Mucosa of rectum (tissue), 2 donors: ENCODE results near the gene C22orf42.
A peak's percentile ranks its signal among the peaks of the same experiment; 100 is the strongest.
"Not testable (repeated sequence)": the region's sequence is repeated elsewhere in the genome, so short reads cannot be mapped to it uniquely, and the experiment has no call there.

ENCODE experiments used
- H3K27ac ChIP-seq, 2 donors: one replicate each; pipeline ENCODE4 v1.7.0; 2013; ENCODE audit warnings: inconsistent platforms in 2 of 2, low read depth in 2 of 2, low read length in 2 of 2
- H3K27me3 ChIP-seq, 2 donors: one replicate each; pipeline ENCODE4 v1.7.0; 2013; ENCODE audit warnings: low read length in 2 of 2; ENCODE audit not compliant: control insufficient read depth in 2 of 2, insufficient read depth in 2 of 2
- H3K36me3 ChIP-seq, 2 donors: one replicate each; pipeline ENCODE4 v1.7.0; 2013; ENCODE audit warnings: low read length in 2 of 2; ENCODE audit not compliant: control insufficient read depth in 2 of 2, insufficient read depth in 2 of 2
- H3K4me1 ChIP-seq, 2 donors: one replicate each; pipeline ENCODE4 v1.7.0; 2013; ENCODE audit warnings: low read length in 2 of 2, mild to moderate bottlenecking in 1 of 2; ENCODE audit not compliant: control insufficient read depth in 2 of 2, insufficient read depth in 2 of 2
- H3K4me3 ChIP-seq, 2 donors: one replicate each; pipeline ENCODE4 v1.7.0; 2013; ENCODE audit warnings: low read length in 2 of 2
- H3K9ac ChIP-seq, 2 donors: one replicate each; pipeline ENCODE4 v1.7.0; 2013; ENCODE audit warnings: low read length in 2 of 2, low read depth in 1 of 2, mild to moderate bottlenecking in 1 of 2
- H3K9me3 ChIP-seq, 2 donors: one replicate each; pipeline ENCODE4 v1.7.0; 2013; ENCODE audit warnings: low read length in 2 of 2; ENCODE audit not compliant: control insufficient read depth in 2 of 2
- donor health status: healthy.
- donor health status: Normal muscosa, but diverticular disease.

The C22orf42 gene

DNA sequence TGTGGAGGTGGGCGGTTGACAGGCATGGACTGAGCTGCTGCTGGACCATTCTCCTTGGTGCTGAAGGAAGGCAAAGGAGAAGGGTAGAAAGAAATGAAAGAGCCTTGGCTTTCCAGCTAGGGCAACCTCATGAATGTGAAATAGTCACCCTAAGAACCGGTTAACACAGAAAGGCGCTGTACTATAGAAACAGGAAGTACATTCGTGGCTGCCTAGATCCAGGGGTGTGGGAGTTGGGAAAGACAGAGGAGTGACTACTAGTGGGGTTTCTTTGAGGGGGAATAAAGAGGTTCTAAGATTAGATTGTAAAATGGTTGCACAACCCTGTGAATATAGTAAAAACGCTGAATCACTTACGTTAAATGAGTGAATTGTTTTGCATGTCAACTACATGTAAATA, 7.5 kb downstream of the C22orf42 start:
- H3K9ac ChIP-seq, H3K4me3 ChIP-seq, H3K27ac ChIP-seq, H3K4me1 ChIP-seq, H3K27me3 ChIP-seq, H3K9me3 ChIP-seq, H3K36me3 ChIP-seq: not testable (repeated sequence)

- not testable (repeated sequence) for H3K9me3 ChIP-seq, H3K27me3 ChIP-seq, H3K4me3 ChIP-seq, H3K4me1 ChIP-seq, H3K27ac ChIP-seq, H3K36me3 ChIP-seq, H3K9ac ChIP-seq
These were observed 8.5 kb downstream of the C22orf42 start for GRCh38 chr22:32150647-32151046.

DNA sequence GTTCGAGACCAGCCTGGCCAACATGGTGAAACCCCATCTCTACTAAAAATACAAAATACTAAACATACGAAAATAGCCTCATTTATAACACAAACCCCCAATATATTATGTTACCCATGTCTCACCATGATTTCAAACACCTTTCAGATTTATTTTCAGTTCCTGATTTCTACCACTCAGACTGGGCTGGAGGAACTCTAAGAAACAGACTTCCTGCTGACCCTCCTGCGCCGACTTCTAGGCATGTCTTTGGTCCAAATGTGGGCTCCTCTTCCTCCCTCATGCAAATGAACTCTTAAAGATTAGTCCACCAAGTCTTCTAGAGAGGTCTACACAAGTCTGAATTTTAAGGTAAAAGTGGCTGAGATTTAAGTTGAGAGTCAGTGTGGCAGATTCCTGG, 10.7 kb downstream of the C22orf42 start:
- H3K27me3 ChIP-seq, H3K4me1 ChIP-seq, H3K9ac ChIP-seq, H3K36me3 ChIP-seq, H3K27ac ChIP-seq, H3K9me3 ChIP-seq, H3K4me3 ChIP-seq: not testable (repeated sequence)

DNA sequence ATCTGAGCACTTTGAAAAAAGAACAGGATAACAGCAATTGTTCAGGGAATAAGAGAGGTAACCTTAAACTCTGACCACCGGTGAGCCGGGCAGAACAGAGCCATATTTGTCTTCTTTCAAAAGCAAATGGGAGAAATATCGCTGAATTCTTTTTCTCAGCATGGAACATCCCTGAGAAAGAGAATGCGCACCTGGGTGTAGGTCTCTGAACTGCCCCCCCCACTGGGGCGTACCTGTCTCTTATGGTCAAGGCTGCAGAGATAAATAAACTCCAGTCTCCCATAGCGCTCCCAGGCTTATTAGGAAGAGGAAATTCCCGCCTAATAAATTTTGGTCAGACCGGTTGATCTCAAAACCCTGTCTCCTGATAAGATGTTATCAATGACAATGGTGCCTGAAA, 12.0 kb downstream of the C22orf42 start:
- H3K27me3 ChIP-seq, H3K27ac ChIP-seq, H3K4me3 ChIP-seq, H3K36me3 ChIP-seq, H3K9ac ChIP-seq, H3K9me3 ChIP-seq, H3K4me1 ChIP-seq: not testable (repeated sequence)

GRCh38 chr22:32144496-32145274, 14.4 kb downstream of the C22orf42 start:
- Histone ChIP-seq H3K27me3 (no peaks in the 10 kb centered on the region), H3K9ac (no peak overlapping the region), H3K27ac (no peak overlapping the region), H3K4me1 (no peaks in the 10 kb centered on the region), H3K36me3 (no peaks in the 10 kb centered on the region), H3K4me3 (no peak overlapping the region), H3K9me3 (no peaks in the 10 kb centered on the region)

- Histone ChIP-seq H3K4me3 (no peak overlapping the region), H3K27me3 (no peaks in the 10 kb centered on the region), H3K9ac (no peak overlapping the region), H3K9me3 (no peaks in the 10 kb centered on the region), H3K4me1 (no peaks in the 10 kb centered on the region), H3K27ac (no peak overlapping the region), H3K36me3 (no peaks in the 10 kb centered on the region)
These were observed 16.5 kb downstream of the C22orf42 start for GRCh38 chr22:32142600-32142999.

GRCh38 chr22:32140688-32141087, 18.4 kb downstream of the C22orf42 start:
- H3K36me3 ChIP-seq, H3K9me3 ChIP-seq, H3K9ac ChIP-seq, H3K27me3 ChIP-seq, H3K4me1 ChIP-seq, H3K27ac ChIP-seq, H3K4me3 ChIP-seq: not testable (repeated sequence)

DNA sequence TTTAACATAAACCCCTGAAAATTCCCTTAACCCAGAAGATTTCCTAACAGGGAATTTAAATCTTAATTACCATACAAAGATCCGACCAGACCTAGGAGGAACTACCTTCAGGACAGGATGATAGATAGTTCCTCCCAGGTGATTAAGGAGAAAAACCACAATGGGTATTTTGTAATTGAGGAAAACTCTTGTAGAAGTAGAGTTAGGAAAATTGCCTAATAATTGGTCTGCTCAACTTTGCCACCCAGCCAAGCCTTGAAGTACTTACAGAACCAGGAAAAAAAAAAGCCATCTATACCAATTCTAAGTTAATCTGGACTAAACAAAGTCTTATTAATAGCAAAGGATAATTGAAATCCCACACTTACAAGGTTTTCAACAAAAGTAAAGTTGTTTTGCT, 20.5 kb downstream of the C22orf42 start:
- H3K9ac ChIP-seq, H3K36me3 ChIP-seq, H3K4me1 ChIP-seq, H3K27me3 ChIP-seq, H3K27ac ChIP-seq, H3K9me3 ChIP-seq: not testable (repeated sequence)
- peak overlapping the region in 1 of 2 donors; percentile 84 for H3K4me3 ChIP-seq

DNA sequence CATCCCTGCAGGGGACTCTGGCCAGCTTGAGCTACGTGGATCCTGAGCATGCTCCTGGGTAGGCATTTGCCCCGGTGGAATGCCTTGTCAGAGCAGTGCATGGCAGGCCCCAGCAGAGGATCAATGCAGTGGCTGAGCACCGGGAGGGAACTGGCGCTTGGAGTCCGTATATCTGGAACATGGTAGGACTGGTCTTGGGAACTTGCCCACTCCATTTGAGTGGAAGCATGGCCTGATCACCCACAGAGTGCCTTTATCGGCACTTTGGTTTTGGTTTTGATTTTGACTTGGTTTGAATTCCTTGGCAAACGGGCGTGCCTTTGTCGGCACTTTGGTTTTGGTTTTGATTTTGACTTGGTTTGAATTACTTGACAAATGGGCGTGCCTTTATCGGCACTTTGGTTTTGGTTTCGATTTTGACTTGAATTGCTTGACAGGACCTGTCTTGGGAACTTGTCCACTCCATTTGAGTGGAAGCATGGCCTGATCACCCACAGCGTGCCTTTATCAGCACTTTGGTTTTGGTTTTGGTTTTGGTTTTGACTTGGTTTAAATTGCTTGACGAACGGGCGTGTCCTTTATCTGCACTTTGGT, 21.3 kb downstream of the C22orf42 start:
- not testable (repeated sequence) for H3K9me3 ChIP-seq, H3K27me3 ChIP-seq, H3K36me3 ChIP-seq, H3K4me1 ChIP-seq
- Histone ChIP-seq H3K4me3 (peak overlapping the region; percentile 56 to 84), H3K27ac (peak overlapping the region in 1 of 2 donors; percentile 65), H3K9ac (peak overlapping the region; percentile 17 to 28)

DNA sequence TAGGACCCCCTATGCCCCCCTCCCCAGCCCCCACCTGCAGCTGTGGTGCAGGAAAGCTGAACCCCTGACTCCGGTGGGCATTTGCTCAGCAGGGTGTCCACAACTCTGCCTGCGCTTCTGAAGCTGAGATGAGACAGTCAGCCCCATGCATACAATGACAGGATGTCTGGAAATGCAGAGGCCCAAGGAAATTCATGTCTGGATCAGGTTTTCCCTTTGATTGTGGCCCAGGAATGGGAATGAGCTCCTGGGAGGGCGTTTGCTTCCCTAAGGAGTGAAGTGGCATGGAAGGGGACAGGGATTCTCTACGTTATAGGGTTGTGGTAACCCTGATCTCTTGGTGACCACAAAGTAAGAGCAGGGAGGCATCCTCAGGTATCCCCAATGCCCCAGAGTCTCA, 22.2 kb downstream of the C22orf42 start:
- H3K4me3 ChIP-seq, H3K4me1 ChIP-seq, H3K27ac ChIP-seq, H3K36me3 ChIP-seq, H3K27me3 ChIP-seq, H3K9me3 ChIP-seq, H3K9ac ChIP-seq: not testable (repeated sequence)
